ENCODE data around the gene NTN1.
"Not testable (repeated sequence)": the region's sequence is repeated elsewhere in the genome, so short reads cannot be mapped to it uniquely, and the experiment has no call there.

Gene NTN1

DNA sequence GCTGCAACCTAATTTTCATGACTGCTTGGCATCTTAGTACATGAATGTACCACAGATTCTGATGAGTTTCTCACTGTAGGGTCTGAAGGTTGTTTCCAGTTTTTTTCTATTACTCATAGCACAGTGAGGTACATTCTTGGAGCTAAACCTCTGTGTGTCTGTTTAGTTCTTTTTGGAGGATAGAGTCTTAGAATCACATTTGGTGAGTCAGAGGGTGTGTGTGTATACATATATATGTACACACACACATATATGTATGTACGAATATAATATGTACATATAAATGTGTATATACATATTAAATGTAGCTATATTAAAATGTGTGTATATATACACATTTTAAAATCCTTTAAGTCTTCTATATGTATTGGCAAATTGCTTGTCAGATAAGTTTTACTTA is 72.9 kb downstream of the NTN1 start:
- no peak for DNase-seq

DNA sequence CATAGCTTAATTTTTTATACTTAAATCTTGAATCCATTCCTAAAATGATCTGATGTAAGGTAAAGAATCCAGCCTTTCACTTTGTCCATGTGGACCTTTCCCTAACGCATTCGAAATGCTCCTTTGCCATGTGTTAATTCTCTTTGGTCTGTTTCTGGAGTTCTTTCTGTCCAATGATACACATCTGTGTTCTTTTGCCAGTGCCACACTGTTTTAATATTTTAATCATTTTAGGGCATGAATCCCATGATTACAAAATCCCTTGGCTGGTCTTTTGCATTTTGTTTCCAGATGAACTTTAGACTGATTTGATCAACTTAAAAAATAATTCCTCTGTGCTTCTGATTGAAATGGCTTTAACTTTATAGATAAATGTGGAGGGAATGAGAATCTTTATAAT is 74.1 kb downstream of the NTN1 start:
- no peak for DNase-seq

DNA sequence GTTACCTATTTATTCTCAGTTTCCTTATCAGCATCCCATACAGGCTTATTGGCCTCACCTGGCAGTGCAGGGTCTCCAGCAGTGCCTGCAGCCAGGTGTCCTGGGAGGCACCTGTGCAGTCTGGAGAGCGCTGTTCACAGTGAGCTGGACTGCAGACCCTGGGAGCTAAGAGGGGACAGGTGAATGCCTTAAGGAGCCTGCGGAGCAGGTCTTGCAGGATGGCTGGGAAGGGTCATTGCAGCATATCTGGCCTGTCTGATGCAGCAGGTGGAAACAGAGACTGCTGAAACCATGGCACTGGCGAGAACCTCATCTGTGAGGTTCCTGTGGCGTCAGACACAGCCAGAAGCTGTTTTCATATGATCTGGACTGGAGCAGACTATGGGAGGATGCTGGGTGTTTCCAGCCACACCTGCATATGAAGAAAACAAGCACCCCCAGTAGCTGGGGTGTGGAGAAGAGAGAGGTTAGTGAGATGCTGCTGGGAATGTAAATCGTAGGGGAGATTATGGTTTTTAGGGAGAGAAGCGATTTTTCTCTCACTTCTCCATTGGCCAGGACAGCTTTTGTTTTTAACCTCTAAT is 77.0 kb downstream of the NTN1 start:
- DNase-seq = no peak

DNA sequence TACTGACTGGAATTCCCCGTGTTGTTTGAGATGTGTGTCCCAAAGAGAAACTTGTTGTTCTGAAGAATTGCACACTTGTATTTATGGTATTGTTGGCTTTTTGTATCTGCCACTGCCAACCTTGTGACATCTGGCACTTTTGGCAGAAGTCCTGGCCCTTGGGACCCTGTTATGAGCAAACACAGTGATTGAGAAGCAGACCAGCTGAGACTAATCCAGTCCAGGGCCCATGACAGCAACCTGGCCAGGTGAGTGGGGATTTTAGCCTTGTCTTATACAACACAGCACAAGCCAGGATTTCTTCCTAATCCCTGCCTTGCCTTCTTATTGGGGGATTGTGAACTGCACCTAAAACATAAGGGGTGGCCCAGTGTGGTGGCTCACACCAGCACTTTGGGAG is 80.0 kb downstream of the NTN1 start:
- DNase-seq = no peak

DNA sequence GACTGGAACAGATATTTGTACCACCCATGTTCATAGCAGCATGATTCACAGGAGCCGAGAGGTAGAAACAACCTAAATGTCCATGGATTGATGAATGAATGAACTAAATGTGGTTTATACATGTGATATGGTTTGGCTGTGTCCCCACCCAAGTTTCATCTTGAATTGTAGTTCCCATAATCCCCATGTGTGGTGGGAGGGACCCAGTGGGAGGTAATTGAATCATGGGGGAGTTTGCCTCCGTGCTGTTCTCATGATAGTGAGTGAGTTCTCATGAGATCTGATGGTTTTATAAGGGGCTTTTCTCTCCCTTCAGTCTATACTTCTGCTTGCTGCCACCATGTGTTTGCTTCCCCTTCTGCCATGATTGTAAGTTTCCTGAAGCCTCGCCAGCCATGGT is 81.9 kb downstream of the NTN1 start:
- DNase-seq = not testable (repeated sequence)

DNA sequence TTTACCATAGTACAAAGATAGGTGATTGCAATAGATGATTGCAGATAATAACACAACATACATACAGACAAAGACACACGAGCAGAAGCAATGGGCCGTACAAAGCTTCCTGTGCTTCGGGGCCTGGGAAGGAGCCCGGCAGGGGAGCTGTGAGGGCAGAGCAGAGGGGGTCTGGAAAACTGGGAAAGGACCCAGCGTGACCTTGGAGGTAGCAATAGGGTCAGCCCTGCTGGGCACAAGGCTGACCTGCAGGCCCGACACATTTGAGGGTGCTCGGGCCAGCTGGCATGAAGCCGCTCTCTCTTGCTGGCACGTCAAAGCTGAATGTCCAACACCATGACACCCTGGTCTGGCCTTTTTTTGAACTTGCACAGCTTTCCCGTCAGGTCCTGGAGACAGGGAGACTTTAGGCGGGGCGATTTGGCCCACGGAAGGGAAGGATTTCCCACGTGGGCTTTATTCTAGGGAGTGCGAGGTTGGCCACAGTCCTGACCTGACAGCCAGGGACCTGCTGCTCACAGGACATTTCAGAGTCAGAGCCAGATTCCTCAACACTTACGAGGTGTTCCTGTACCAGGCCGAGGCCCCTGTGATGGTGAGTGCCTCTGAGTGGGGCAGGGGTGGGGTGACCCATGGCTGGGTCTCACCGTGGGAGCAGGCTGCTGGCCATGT is 83.2 kb downstream of the NTN1 start:
- no peak for DNase-seq

DNA sequence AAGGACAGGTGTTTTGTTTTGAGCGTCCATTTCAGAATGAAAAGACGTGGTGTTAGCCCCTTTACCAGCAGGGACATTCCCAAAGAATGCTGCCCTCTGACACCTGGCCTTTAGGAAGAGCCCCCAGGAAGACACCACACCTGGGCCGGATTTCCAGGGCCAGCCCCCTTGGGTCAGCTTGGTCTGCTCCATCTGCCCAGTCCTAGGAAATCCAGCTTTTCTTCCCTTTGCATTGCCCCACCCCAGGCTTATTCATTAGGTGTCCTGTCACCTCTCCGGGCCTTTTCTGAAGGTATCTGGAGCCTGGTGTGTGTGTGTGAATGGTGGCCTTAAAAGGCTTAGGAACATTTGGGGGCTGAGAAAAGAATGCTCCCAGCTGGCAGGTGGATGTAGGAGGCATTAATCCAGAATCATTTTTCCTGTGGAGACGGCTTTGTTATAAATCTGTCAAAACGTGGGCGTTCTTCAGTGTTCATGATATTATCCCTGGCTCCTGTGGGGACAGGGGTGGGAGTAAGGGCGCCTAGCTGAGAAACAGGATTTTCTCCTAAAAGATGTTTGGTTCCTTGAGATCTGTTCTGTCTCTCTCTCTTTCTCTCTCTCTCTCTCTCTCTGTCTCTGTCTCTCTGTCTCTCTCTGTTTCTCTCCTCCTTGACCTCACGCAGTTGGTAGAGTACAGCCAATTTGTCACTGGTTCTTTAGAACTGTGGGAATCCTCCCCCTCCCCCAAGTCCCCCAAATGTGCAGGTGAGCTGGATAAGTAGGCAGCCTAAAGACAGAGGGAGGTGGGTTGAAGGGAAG is 84.0 kb downstream of the NTN1 start:
- DNase-seq = no peak

DNA sequence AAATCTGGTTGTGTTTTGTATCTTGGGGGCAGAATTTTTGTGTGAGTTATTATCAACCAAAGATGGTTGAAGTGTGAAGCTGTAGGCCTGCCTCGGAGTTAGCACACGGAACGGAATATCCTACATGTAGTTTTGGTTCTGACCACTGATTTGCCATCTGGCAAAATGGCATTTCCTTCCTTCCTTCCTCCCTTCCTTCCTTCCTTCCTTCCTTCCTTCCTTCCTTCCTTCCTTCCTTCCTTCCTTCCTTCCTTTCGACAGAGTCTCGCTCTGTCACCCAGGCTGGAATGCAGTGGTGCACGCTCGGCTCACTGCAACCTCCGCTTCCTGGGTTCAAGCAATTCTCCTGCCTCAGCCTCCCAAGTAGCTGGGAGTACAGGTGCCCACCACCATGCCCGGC is 85.0 kb downstream of the NTN1 start:
- not testable (repeated sequence) for DNase-seq

DNA sequence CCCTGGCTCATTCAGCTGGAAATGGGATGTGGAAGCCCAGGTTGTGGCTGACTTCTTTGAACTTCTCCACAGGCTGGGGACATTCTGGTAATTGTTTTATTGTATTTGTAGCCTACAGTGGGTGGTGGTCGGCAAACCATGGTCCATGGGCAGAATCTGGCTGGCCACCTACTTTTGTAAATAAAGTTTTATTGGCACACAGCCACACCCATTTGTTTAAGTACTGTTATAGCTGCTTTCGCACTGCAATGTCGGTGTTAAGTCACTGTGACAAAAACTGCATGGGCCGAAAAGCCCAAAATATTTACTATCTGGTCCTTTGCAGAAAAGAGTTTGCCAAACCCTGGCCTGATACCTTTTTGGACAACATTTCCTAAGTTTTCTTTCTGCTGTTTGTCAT is 86.2 kb downstream of the NTN1 start:
- DNase-seq = no peak

DNA sequence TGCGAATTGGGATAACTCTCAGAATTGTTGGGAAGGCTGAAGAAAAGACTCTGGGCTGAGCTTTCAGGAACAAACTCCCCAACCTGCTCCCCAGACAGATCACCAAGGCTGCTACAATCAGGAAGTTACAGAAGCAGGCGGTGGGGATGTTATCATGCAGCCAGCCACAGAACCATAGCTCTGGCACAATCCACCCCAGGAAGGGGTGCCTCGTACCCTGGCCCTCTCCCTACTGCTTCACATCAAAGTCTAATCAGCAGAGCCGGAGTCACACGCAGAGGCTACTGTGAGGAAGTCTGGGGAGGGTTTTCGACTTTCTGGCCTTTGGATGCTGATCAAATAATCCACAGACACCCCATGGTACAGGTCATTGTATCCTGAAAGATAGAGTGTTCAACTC is 86.8 kb downstream of the NTN1 start:
- DNase-seq = no peak

DNA sequence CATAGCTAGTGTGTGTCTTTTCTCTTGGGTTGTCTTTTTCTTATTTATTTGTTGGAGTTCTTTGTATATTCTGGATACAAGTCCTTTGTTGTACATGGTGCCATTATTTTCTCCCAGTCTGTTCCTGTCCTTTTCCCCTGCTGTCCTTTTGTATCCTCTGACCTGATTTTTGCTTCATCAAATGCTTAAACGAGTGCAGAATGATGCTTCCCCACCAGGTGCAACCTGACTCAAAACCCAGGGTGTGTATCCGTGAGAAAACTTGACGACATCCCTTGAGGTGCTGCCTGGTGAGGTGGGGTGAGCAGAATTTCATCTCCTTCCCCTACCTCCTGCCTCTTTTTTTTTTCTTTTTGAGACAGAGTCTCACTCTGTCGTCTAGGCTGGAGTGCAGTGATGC is 88.6 kb downstream of the NTN1 start:
- DNase-seq = no peak

DNA sequence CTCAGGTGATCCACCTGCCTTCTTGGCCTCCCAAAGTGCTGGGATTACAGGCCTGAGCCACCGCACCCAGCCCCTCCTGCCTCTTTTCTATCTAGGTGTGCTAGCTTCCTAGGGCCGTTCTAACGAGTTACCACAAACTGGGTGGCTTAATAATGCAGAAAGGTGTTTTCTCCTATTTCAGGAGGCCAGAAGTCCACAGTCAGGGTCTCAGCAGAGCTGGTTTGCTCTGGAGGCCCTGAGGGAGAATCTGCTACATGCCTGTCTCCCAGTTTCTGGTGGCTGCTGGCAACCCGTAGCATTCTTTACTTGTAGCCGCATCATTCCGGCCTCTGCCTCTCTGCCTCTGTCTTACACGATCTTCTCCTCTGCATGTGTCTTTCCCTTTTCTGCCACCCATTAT is 89.2 kb downstream of the NTN1 start:
- no peak for DNase-seq

DNA sequence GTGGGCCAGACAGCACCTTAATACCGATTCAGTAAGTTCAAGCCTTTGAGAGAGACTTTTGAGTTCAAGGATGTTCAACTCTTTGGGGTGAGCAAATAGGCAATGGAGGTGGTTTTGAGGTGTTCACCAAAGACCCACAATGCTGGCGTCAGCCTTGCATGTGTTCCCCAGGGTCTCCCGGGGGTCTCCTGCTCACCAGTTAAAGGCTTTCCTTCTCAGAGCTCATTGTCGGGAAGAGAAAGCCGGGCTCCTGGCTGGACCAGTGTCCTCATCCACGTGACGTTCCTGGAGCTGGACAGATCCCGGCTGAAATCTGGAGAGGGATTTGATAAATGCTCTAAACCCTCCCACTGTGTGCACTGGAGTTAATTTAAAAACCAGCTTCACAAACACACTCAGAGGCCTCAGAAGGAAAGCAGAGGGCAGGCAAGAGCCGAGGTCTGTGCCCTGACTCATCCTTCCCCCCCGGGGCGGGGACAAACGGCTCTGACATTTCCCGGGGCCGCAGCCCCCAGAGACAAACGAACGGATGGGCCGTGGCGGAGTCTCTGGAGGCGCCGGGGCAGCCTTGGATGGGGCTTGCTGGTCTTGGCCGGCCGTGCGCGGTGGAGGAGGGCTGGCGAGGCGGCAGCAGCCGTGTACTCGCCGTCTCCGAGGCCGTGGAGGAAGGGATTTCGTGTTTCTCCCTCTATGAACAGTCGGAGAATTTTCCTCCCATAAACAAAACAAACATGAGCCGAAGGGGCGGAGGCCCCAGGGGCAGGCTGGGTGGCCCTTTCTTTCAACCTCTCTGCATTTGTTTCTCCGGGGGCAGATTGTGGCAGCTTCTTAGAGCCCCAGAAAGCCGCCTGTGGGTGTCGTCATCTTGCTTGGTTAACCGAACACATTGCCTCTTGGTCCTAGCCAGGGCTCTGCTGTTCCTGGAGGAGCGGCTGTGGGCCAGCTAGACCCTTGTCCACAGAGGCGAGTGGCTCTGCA is 94.2 kb downstream of the NTN1 start:
- peak; percentile 54 for DNase-seq

DNA sequence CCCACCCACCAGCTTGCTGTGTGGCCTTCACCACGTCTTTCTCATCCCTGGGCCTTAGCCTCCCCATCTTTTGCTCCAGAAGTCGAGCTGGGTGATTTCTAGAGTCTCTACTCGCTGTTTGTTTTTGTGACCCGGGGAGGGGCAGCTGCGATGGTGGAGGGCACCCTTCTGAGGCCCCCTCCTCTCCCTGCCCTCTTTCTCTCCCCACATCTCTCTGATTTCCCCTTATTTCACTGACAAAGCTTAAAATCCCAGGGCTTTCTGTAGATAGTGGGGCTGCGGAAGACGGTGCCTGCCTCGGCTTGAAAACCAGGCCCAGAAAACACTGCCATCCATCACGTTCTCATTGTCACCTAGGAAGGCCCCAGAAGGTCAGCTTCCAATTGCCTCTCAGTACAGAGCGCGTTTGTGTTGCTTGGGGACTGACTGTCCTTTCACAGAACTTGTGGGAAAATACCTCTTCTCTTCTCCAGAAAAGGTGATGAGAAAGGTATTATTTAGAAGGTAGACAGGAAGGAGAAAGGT is 95.1 kb downstream of the NTN1 start:
- DNase-seq = no peak

DNA sequence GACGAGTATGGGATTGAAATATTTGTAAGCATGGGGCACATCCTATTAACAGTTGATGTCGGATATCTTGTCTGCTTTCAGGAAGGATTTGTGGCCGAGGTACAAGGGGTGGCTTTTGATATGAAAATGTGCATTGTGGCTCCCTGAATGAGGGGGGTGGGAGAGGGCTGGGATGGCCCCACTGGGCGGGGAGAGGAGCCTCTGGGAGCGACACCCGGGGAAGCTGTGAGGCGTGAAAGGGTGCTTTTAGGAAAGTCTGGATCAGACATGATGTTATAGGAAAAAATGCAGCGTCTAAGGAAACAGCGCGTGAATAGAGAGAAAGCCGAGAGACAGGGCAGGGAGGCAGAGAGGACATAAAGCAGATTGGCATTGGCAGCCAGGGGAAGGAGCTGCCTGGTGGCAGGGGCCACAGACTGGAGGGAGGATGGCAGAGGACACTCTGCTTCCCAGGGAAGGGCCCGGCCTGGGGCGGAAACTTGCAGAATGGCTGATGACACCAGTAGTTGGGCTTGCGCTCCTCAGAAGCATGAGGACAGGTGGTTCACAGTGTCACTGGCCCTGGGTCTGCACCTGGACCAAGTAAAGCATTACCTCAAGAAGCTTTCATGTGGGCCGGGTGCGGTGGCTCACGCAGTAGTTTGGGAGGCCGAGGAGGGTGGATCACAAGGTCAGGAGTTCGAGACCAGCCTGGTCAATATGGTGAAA is 95.7 kb downstream of the NTN1 start:
- no peak for DNase-seq

DNA sequence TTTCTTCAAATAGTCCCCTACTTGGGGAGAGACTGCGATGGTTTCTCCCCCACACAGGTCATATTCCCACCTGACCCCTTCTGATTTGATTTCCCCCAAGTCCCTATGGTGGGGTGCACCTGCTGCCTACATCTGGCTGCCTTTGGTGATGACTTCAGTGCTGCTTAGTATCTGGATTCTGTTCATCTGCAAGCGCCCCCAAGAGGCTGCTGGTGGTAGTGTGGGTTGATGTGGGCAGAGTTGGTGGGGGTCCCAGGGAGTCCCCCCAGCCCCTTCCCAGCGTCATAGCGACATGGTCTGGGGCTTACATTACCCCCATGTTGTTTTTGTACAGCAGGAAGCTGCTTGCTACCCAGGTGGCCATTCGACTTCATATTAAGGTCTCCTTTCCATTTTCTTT is 99.2 kb downstream of the NTN1 start:
- peak; percentile 6 for DNase-seq

DNA sequence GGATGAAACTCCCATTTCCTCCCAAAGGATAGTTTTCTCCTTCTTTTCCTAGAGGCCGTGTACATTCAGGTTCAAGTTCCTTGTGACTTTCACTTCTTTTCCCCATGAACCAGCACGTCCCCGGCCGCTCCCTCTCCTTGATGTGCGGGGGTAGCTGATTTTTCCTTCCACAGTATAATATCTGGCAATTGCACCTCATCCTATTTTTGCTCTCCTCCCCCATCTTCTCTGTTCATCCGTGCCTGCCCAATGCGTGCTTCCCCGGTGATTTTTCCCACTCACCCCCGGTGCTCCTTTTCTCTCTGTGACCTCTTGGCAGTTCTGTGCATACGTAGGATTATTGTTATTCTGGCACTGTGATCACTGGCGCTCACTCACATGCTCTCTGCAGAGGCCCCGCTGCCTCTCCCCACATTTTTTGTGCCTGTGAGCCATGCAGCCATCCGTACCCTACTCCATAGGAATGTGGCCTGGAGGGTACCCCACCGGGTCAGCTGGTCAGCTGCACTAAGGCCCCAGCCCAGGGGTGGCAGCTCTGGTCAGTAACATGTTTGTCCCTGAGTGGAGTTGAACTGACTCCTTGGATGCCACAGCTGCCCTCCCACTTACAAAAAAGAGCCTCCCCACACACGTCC is 100.0 kb downstream of the NTN1 start:
- no peak for DNase-seq

DNA sequence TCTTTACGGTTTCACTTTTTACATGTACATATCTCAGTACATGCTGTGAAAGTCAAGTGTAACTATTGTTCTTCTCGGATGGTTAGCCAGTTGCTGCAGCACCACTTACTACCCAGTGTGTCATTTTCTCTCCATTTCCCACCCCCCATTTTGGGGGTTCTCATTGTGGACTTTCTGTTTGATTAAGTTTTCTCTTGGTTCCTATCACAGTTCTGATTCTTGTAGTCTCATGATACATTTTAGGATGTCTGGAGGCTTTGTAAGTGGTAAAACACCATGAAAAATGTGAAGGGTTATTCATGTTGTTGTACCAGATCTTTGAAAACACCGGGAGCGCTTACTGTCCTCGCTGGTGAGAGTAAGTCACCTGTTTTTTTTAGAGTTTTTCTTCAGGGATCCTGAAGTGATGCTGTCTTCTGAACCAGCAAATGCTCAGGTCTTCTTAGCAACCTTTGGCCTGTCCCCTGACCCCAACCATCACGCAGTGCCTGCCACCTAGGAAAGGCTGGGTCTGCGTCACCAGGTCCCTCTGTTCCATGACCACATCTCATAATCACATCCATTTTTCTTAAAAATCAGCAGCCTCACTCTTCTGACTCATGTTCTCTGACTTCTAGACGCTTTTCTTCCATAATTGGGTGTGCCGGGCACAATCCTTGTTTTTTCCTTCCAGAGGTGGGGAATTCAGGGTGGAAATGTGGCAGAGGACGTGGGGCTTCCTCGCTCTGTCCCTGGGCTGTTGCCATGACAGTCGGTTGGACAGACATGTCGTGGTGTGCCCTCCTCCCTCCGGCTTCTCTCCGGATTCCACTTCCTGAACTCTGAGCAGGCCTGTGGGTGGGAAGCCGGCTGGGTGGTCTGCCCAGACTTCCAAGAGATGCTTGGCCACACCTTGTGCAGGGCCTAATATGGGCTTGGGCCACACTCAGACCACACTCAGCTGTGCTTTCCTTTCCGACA is 102.6 kb downstream of the NTN1 start:
- peak; percentile 21 for DNase-seq

DNA sequence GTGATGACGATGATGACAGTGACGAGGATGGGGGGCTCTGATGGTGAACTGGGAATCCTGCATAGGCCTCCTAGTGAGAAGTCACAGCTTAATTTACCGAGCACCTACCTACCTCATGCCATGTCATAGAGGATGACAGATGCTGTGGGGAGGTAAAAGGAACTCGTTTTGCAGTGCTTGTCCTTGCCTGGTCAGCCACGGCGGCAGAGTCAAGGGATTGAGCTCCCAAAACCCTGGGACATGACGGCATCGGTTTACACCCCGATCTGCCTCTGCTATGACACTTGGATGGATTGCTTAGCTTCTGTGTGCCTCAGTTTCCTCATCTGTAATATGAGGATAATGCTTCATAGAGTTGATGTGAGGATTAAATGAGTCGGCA is 103.2 kb downstream of the NTN1 start:
- no peak for DNase-seq

DNA sequence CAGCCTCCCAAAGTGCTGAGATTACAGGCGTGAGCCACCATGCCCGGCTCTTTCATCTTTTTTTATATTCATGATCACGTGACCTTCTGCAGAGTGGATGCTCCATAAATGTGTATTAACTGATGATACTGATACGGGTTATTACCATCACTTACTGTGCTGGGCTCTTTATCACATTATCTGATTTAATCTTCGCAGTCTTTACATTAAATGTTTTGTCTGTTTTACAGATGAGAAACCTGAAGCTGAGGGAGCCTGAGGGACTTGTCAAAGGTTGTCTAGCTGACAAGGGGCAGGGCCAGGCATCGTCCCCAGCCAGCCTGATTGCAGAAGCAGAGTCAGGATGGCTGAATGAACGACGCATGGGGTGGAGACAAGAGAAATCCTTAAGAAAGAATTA is 104.4 kb downstream of the NTN1 start:
- no peak for DNase-seq

DNA sequence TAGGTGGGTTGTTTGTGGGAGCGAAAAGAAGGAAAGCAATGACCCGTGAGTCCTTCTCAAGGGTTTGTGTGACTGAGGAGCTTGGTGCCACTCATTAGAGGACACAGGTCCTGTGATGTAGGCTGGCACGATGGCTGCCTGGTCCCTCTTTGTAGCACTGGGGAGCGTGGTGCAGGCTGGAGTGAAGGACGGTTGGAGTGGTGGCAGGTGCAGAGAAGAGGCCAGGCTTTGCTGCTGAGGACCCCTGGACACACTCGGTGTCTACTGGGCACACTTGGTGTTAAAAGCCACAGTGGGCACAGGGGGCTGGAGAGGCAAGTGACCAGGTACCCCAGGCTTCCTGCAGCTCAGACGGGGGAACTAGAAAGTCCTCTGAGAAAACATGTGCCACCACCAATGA is 106.0 kb downstream of the NTN1 start:
- no peak for DNase-seq

Data from activated CD4-positive, alpha-beta T cell treated with anti-CD3 and anti-CD28 coated beads, Interleukin-2, Interleukin-6, amounts not matched to agents 100 ng/mL and 50 ng/mL, durations not matched to agents 16 hours and 8 hours (primary cell).